ENCODE data around the gene HTR7. TPM values are rescaled to one million over a fixed set of nuclear protein-coding genes. Genes with fewer than 3 reads are reported as not detected.

The HTR7 gene
- polyA plus RNA-seq, 2 of the 4 experiments (the other 2 are of a cell fraction), result 0.04 to 0.05 TPM

GRCh38 chr10:90871766-90872647 lies 14.2 kb upstream of the HTR7 start, which contains the start of gene RPP30 (continued):
- TF ChIP-seq REST (IDR thresholded peaks at IDR 0.05), result no peak
- no peak for TF ChIP-seq FOXS1 (CRISPR knock-in tag; IDR thresholded peaks at IDR 0.05)
- TF ChIP-seq EP300 (IDR thresholded peaks at IDR 0.05), result no peak

- CTCF ChIA-PET, result interaction anchor here (0.7 to 3.1 kb wide), 11 partner anchors 9 to 1080 kb away, joined by 3 to 14 read pairs (median 5); partner anchors contain the start of gene HTR7
- POLR2A ChIA-PET, result interaction anchor here (0.6 kb wide), 1 partner anchor 874 kb away, joined by 3 read pairs; no protein-coding TSS in a partner anchor
These were observed 13.5 kb upstream of the HTR7 start for GRCh38 chr10:90871279-90871765.

More at GRCh38 chr10:90871279-90871765, 13.5 kb upstream of the HTR7 start:
- peak overlapping the region; percentile 82 for H3K4me2 ChIP-seq
- H3K9me3 ChIP-seq, result peaks cover 19% of the 10 kb centered on the region
- peaks cover 7% of the 10 kb centered on the region; the same call in 2 of the 3 replicates for H3K4me1 ChIP-seq
- TF ChIP-seq, protein P1, sequence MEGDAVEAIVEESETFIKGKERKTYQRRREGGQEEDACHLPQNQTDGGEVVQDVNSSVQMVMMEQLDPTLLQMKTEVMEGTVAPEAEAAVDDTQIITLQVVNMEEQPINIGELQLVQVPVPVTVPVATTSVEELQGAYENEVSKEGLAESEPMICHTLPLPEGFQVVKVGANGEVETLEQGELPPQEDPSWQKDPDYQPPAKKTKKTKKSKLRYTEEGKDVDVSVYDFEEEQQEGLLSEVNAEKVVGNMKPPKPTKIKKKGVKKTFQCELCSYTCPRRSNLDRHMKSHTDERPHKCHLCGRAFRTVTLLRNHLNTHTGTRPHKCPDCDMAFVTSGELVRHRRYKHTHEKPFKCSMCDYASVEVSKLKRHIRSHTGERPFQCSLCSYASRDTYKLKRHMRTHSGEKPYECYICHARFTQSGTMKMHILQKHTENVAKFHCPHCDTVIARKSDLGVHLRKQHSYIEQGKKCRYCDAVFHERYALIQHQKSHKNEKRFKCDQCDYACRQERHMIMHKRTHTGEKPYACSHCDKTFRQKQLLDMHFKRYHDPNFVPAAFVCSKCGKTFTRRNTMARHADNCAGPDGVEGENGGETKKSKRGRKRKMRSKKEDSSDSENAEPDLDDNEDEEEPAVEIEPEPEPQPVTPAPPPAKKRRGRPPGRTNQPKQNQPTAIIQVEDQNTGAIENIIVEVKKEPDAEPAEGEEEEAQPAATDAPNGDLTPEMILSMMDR (IDR thresholded peaks at IDR 0.05), result peak; percentile 61
- TF ChIP-seq ATOH8 (CRISPR knock-in tag; IDR thresholded peaks at IDR 0.05; ENCODE audit: low read depth) (no peak), RAD21 (conservative IDR thresholded peaks at IDR 0.05 in 1 of 2, IDR thresholded peaks at IDR 0.05 in 1 of 2) (peak; percentile 40 to 47; a peak in 4 of 5 replicates), EP300 (IDR thresholded peaks at IDR 0.05) (no peak), ZFP36 (IDR thresholded peaks at IDR 0.05; ENCODE audit: borderline replicate concordance, partially characterized antibody) (no peak), MAX (IDR thresholded peaks at IDR 0.05) (no peak), MAFK (IDR thresholded peaks at IDR 0.05; ENCODE audit: partially characterized antibody) (no peak), TFCP2L1 (CRISPR knock-in tag; IDR thresholded peaks at IDR 0.05) (no peak), HEYL (CRISPR knock-in tag; IDR thresholded peaks at IDR 0.05) (no peak), RARB (CRISPR knock-in tag; IDR thresholded peaks at IDR 0.05) (no peak), ZNF302 (CRISPR knock-in tag; IDR thresholded peaks at IDR 0.05) (no peak), SMC3 (IDR thresholded peaks at IDR 0.05) (peak; percentile 57; the same call in 2 of the 3 replicates), E2F6 (IDR thresholded peaks at IDR 0.05; ENCODE audit: borderline replicate concordance, low read depth) (no peak), PHF8 (IDR thresholded peaks at IDR 0.05; ENCODE audit: borderline replicate concordance, low read depth) (peak; percentile 53; the same call in 1 of the 2 replicates), FOSB (CRISPR knock-in tag; IDR thresholded peaks at IDR 0.05) (no peak), MYC (IDR thresholded peaks at IDR 0.05; ENCODE audit: borderline replicate concordance, low read length) (no peak), ZSCAN20 (CRISPR knock-in tag; IDR thresholded peaks at IDR 0.05) (no peak), RCOR1 (IDR thresholded peaks at IDR 0.05; ENCODE audit: low read depth, low read length) (no peak), CBX2 (IDR thresholded peaks at IDR 0.05; ENCODE audit: borderline replicate concordance, low read depth) (no peak), ESRRA (IDR thresholded peaks at IDR 0.05; ENCODE audit: borderline replicate concordance, low read length) (no peak), CBX8 (IDR thresholded peaks at IDR 0.05) (no peak), BHLHE40 (IDR thresholded peaks at IDR 0.05; ENCODE audit: low read depth, low read length) (no peak)
- TF ChIP-seq, protein P2, sequence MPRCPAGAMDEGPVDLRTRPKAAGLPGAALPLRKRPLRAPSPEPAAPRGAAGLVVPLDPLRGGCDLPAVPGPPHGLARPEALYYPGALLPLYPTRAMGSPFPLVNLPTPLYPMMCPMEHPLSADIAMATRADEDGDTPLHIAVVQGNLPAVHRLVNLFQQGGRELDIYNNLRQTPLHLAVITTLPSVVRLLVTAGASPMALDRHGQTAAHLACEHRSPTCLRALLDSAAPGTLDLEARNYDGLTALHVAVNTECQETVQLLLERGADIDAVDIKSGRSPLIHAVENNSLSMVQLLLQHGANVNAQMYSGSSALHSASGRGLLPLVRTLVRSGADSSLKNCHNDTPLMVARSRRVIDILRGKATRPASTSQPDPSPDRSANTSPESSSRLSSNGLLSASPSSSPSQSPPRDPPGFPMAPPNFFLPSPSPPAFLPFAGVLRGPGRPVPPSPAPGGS (IDR thresholded peaks at IDR 0.05), result no peak
- TF ChIP-seq, protein P3, sequence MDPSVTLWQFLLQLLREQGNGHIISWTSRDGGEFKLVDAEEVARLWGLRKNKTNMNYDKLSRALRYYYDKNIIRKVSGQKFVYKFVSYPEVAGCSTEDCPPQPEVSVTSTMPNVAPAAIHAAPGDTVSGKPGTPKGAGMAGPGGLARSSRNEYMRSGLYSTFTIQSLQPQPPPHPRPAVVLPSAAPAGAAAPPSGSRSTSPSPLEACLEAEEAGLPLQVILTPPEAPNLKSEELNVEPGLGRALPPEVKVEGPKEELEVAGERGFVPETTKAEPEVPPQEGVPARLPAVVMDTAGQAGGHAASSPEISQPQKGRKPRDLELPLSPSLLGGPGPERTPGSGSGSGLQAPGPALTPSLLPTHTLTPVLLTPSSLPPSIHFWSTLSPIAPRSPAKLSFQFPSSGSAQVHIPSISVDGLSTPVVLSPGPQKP (IDR thresholded peaks at IDR 0.05; ENCODE audit: low read depth, low read length), result no peak
- FAIRE-seq (peak; percentile 56), ATAC-seq (peak; percentile 90 to 92), DNase-seq (ENCODE audit: low read depth in 1 of 2, low spot score in 1 of 2) (peak; percentile 65 to 89)
- peak overlapping the region; percentile 75 to 90 for H3K27ac ChIP-seq
- under 1% methylated on average over 14 of the region's 14 CpGs for WGBS (ENCODE audit: missing lambda C conversion rate)
- peak overlapping the region; percentile 74 for H3K4me3 ChIP-seq

Data from A549 (cell line).